NT2/D1 (cell line): ENCODE data around the gene NPIPA5.
"Not testable (repeated sequence)": the region's sequence is repeated elsewhere in the genome, so short reads cannot be mapped to it uniquely, and the experiment has no call there.

Source experiments
- SUZ12 ChIP-seq: IDR thresholded peaks from 2 replicates; pipeline ENCODE4 v1.6.1; 2011; ENCODE audit not compliant: insufficient read length, insufficient read depth; ENCODE audit errors: extremely low read depth
- YY1 ChIP-seq: IDR thresholded peaks from 2 replicates; pipeline ENCODE4 v1.6.1; 2011; ENCODE audit not compliant: insufficient read length, insufficient read depth
- ZNF274 ChIP-seq: IDR thresholded peaks from 2 replicates; pipeline ENCODE4 v1.6.1; 2011; ENCODE audit warnings: mild to moderate bottlenecking, low read depth, low read length

- TF ChIP-seq ZNF274, YY1, SUZ12: not testable (repeated sequence)
Observed at GRCh38 chr16:15395631-15396508, 17.8 kb upstream of the NPIPA5 start, which contains the start of gene MPV17L.
